GDM1 (cell line): ENCODE measurements around the gene BRF1.

Experiments used
- DNase-seq: peaks from one replicate; lab custom pipeline; 2025; lab: John Stamatoyannopoulos, UW

Gene BRF1

DNA sequence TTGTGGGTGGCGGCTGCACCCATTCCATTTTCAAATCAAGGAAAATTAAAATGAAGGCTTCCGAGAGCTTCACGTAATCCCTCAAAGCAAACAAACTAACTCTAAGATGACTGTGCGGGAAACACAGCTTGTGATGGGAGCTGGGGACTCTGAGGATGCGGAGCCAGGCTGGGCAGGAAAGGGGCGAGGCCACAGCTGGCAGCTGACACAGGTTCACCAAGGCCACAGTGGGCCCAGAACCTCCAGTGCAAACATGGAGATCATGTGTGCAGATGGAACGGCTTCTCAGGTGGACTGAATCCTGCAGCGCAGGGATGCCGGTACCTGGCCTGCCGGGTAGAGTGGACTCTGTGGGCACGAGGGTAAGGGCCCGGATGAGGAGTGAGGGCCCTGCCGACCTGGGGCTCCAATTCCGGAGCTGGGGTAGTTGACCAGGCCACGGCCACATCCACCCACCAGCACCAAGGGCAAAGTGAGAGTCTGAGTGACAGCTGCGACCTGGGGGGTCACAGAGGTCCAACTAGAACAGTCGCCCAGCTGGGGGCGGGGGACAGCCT, 71.6 kb downstream of the BRF1 start:
- no peak for DNase-seq

DNA sequence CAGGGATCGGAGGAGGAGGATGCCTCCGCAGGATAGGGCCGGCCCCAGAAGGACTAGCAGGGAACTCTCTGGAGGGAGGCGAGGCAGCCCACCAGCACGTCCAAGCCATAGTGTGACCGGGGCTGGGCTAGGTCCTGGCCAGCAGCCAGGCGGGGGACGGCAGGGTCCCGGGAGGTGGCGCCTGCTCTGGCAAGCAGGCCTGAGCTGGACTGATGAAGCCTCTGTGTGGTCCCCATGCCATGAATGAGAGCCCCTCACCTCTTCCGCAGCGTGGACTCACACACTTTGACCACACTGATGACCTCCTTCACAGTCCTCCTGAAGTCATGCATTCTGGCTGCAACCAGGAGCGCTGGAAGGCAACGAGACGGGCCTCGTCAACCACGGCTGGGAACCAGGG, 72.2 kb downstream of the BRF1 start:
- no peak for DNase-seq

DNA sequence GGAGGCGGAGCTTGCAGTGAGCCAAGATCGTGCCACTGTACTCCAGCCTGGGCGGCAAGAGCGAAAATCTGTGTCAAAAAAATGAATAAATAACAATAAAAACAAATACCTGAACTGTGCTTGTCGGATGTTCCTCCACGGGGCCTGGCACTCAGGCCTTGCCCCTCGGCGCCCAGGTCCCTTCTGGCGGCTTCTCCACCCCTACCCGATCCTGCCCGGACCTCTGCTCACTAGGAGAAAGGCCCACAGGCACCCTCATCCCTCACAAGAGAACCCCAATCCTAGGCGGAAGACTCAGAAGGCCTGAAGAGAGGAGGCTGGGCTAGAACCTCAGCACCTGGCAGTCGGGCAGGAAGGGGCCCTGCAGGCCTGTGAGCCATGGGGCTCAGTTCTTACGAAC, 73.5 kb downstream of the BRF1 start:
- no peak for DNase-seq

DNA sequence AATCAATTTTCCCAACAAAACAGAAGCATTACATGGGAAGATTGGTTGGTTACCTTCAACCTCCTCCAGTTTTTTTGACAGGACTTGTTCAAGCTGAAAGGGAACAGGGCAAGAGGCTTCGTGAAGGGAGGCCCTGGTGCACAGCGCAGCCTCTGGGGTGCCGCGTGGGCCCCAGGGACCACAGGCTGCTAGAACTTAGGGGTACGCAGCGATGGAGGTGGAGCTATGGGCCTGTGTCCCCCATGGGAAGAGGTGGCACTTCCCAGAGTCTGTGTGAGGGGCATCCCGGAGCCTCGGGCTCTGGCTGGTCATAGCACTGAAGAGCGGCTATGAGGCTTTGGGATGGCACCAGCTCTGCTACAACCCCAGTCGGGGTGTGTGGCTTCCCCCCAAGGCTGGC, 74.6 kb downstream of the BRF1 start:
- DNase-seq: no peak

DNA sequence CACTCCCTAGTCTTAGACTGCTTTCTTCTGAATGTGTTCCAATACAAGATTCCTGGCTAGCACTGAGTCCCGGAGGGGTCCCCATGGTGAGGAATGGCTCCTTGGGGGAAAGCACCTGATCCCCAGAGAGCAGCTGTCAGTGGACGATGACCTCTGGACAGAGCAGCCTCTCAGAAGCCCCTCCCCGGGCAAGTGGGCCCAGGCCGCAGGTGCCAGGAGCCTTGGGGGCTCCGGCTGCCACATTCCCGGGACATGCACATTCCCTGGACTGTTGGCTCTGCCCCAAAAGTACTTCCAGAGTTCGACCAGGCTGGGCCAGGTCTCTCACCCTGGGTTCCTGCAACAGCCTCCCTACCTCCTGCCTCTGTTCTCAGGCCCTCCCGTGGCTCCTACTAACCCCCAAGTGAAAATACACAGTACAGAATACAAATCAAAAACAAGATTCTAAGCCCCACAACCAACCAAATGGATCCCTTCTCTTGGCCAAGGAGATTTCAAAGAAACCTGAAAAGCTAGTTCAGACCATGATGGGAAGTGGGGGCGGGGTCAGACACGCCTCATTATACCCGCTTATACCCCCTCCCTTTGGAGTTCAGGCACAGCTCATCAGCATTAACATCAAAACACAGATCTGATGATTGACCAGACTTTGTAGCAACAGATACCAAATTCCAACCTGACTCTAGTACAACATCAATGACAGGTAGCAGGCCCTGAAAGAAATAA, 75.8 kb downstream of the BRF1 start:
- no peak for DNase-seq

DNA sequence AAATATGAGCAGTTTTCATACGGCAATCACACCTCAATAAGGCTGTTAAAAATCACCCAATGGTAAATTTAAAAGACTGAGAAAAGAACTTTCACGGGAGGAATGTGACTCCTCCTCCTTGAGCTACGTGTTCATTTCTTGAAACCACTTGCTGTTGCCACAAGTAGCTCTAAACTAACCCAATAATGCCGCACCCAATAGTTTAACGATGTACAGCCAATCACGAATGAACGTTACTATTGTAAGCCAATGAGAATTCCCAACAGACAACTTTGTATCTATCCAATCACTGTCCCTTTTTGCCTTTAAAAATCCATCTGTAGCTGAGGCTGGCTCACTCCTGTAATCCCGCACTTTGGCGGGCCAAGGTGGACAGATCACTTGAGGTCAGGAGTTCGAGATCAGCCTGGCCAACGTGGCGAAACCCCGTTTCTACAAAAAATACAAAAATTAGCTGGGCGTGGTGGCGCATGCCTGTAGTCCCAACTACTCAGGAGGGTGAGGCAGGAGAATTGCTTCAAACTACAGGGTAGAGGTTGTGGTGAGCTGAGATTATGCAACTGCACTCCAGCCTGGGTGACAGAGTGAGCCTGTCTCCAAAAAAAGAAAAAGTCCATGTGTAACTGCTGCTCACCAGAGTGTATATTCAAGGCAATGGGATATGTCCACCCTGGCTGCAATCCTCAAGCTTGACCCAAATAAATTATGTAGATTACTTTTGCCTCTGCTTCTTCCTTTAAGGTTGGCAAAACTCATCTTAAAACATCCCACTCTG, 76.8 kb downstream of the BRF1 start:
- no peak for DNase-seq

DNA sequence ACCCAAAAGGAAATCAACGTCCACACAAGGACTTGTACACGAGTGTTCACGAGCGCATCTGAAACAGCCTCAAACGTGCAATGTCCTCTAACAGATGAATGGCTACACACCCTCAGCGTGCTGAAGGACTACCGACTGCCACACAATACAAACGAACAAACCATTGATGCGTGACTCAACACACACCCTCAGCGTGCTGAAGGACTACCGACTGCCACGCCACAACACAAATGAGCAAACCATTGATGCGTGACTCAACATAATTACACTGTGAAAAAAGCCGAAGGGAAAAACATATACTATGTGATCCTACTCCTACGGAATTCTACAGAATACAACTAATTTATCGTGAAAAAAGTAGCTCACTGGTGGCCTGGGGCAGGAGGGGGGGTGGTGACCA, 77.5 kb downstream of the BRF1 start:
- DNase-seq: no peak

DNA sequence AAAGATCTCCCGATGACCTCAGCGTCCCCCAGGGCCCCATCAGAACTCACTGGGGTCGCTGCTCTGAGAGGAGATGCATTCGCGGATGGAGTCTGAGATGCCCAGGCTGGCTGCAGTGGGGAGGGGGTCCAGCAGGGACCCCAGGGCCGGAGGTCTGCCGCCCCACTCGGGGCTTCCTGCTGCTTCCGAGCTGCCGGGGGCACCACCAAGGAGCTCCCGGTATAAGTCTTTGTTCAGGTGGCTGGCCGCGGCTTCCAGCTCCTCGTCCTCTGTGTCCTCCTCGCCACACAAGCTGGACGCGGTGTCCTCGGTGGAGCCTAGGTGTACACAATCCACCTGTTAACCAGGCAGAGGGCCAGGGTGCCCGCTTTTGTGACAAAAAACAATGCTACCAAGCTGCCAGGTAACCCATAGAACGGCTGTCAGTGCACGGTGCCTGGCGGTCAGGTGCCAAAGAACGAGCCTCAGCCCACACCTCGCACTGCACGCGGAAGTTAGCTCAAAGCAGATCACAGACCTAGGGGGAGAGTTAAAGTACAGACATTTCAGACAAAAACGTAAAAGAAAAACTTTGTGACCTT, 79.1 kb downstream of the BRF1 start:
- DNase-seq: no peak

DNA sequence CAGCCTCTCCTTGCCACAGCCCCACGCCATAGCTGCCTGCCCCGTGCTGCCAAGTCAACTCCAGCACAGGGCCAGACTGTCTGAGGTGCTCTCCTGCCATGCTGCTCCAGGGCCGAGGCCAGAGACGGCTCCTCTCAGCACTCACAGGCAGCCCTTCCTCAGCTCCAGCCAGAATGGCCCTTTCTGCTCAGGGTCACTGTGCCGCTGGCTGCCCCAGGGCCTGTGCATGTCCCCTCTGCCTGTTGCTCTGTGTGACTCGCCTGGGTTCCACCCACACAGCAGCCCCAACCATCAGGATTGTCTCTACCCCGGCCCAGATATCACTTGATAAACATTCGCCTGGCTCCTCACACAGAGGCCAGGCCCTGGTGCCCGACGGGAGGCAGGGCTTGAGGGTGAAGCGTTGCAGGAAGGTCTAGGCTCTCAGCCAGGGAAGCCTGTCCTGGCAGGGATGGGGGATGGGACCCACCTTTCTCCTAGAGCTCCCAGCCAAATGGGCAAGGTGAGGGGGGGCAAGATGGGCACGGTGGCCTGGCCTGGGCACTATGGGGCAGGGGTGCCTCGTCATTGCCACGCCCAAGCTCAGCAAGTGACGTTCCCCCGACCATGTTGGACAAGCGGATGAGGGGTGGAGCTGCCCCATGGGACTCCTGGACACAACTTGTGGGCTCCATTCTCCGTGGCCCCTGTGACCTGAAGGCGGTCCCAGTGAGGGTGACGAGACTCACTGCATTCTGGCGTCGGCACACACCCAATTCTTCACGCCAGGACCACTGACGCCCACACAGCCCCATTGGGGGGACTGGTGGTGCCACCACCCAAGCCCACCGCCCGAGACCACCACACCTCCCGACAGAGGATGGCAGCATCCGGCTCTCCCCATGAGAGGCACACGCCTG, 79.9 kb downstream of the BRF1 start:
- DNase-seq: no peak

DNA sequence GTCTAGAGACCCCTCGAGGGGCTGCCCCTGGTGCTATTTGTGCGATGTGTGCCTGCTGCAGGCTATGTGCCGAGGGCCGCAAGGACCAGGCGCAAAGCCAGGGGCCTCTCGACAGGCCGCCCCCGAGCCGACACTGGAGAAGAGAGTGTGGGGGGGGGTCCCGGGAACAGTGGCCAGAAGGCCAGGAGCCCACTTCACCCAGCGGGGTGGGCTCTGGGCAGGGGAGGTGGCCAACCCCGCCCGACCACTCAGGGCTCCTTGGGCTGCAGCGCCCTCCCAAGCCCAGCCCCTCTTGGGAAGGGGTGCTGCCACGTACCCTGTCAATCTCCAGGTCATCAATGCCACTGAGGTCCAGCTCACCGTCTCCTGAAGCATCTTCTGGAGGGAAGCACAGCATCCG, 81.0 kb downstream of the BRF1 start:
- DNase-seq: no peak

DNA sequence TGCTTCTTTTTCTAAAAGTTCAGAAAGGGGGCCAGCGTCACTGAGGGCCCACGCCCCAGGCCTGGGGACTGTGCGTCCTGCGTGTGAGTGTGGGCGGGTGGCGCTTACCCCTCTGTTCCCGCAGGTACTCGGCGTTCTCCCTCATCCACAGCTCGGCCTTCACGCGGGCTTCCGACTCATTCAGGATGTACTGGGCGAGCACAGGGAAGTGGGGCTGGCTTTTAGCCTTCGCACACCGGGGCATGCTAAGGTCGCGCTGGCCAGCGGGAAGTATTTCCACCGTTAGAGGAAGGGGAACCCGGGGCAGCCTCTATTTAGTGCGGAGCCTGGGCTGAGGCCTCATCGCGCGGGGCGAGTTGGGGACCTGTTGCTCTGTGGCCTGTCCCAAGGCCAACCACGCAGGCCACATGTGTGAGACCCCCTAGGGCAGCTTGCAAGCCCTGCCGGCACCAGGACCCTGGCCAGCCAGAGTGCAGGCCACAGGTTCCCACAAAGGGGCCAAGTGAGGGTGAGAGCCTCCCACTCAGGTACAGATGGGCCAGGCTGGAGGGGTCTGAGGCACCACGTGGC, 81.7 kb downstream of the BRF1 start:
- no peak for DNase-seq

DNA sequence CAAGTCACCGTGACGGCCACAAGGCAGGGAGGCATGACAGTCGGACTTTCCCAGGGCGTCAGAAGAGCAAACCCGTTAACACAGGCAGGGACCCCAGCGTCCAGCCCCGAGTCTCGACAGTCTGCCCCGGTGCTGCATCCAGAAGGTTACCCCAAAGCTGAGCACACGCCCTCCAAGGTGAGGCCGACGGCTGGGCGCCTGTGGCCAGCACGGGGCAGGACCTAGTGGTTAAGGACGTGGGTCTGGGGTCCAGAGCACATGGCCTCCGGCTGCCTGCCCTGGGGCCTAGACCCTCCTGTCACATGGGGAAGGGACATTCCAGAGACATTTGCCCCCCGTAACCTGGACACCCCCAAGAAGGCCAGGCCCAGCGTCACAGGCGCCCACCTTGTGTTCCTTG, 82.2 kb downstream of the BRF1 start:
- DNase-seq: no peak

DNA sequence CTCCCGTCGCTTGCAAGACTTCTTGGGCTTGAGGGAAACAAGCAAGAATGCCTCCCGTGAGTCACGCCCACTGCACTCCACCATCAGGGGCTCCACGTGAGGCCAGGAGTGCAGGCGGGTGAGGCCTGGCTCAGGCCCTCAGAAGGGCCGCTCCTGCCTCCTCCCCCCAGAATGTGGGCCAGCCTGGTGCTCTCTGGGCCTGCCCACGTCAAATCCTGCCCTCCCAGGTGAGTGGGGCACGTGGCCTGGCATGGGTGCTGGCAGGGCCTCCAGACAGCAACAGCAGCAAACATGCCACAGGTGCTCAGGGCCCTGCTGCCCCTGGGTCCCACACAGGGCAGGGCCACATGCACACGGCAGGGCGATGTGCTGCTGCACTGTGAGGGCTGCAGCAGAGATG, 83.0 kb downstream of the BRF1 start:
- DNase-seq: no peak

DNA sequence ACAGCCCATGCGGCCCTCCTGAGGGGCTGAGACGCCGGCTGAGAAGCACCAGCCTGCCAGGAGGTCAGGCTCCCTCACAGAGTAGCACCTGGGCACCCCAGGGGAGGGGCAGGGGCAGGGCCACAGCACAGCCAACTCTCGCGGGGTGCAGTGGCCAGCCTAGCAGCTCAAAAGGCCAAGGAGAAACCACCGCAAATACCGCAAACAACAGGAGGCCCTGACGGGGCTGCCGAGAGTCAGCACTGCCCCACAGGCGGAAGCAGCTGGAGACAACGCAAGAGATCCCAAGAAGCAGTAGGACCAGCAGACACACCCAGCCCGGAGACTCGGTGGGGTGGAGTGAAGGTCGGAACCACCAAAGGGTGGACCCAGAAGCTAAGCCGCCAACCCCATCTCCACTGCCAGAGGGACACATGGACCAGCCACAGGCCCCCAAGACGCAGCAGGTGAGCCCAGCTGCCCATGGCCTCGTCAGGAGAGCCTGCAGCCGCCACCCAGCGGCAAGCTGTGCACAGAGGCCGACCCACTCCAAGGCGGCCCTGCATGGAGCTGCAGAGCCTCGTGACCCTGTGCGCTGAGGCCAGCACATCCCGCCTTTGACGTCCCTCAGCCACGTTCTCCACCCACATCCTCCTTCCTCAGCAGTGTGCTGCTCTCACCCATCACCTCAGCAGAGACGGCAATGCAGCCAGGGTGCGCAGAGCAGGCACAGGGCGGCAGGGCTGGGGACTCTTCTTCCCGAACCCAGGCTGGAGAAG, 84.1 kb downstream of the BRF1 start:
- no peak for DNase-seq

DNA sequence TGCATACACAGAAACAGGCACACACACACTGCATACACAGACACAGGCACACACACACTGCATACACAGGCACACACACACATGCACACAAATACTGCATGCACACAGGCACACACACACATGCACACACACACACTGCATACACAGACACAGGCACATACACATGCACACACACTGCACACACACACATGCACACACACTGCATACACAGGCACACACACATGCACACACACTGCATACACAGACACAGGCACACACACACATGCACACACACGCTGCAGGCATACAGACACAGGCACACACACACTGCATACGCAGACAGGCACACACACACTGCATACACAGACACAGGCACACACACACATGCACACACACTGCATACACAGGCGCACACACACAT, 85.2 kb downstream of the BRF1 start:
- no peak for DNase-seq

DNA sequence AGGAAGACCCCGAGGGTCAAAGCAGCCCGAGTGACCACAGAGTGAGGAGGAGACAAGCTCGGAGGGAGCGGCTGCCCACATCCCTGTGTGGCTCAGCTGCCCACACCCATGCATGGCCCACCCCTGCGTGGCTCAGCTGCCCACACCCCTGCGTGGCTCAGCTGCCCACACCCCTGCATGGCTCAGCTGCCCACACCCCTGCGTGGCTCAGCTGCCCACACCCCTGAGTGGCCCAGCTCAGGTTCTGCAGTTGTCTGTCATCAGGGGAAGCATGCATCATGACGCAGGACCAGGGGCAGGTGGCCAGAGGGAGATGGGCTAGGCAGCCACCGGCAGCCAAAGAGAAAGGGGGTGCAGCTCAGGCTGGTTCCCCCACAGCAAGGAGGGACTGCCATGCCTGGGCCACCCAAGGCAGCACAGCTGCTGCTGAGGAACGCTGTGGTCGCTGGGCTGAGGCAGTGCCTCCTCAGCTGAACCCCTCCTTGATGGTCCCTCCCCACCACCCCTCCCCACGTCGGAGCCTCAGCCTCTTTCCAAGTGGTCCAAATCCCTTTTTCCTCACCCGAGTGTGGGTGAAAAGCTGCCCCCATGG, 86.4 kb downstream of the BRF1 start:
- DNase-seq: no peak

DNA sequence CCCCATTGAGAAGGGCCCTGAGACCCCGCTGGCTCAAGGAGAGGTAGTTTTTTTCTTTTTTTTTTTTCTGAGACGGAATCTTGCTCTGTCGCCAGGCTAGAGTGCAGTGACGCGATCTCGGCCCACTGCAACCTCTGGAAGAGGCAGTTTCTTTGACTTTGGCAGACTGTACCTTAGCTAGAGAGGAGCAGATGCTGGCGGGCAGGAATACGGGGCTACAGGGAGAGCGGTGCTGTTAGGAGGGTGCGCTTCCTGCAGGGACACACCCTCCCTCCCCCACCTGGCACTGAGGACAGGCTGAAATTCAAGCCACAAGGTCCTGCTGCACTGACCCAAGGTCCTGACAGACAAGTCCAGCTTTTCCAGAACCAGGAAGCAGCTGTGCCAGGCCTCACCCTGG, 87.4 kb downstream of the BRF1 start:
- DNase-seq: no peak

DNA sequence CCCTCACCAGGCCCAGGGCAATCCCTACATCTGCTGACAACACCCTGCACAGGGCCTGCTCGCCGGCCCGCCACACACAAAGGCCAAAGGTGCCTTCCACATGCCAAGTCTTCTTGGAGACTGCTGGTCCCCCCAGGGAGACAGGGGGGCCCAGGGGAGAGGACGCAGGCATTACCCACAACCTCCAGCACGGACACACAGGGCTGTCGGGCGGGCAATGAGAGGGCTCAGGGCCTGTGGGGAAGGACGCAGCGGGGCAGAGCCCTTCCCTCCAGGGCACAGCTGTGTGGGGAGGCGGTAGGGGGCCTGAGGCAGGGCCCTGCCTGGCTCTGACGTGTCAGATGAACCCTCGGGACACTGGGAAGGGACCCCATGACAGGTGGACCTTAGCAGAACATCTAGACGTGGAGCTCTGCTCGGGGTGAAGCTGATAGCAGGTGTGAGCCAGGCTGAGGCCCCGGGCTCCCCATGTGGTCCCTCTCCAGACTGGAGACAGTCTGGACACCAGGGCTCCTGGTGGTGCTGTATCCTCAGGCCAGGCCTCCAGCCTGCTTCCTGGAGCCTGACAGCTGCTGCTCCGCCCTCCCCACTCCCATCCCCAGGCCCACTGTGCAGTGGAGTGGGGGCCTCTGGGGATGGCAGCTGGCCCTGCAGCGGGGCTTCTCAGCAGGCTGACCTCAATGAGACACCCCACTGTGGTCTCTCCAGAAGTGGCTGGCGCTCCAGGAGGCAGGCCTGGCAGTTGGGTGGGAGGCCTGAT, 88.1 kb downstream of the BRF1 start:
- DNase-seq: no peak

DNA sequence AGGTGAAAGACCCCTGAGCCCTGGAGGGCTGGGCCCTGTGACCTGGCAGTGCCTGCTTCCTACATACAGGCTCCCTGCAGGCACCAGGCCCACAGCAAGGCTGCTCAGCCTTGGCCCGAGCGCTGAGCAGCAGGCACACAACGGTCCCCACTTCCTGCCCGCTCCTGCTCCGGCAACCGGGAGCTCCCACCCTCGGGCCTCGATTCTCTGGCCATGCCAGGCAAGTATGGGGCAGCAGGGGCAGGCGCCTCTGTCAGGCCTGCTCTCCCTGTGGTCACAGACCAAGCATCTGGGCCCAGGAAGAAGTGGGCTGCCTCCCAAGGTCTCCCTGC, 89.1 kb downstream of the BRF1 start:
- no peak for DNase-seq
